Stomach smooth muscle (tissue), 2 donors: ENCODE results near the gene UROS.

Experiments
- H3K27ac ChIP-seq: one replicate; pipeline ENCODE4 v1.7.0; 2013; ENCODE audit warnings: mild to moderate bottlenecking, low read length, inconsistent platforms
- H3K27me3 ChIP-seq, 2 donors: one replicate each; pipeline ENCODE4 v1.7.0; 2013; ENCODE audit warnings: low read length in 2 of 2; ENCODE audit not compliant: insufficient read depth in 2 of 2, control insufficient read depth in 1 of 2
- H3K36me3 ChIP-seq, 2 donors: one replicate each; pipeline ENCODE4 v1.7.0; 2013; ENCODE audit warnings: low read length in 2 of 2; ENCODE audit not compliant: control insufficient read depth in 2 of 2, insufficient read depth in 2 of 2
- H3K4me1 ChIP-seq: one replicate; pipeline ENCODE4 v1.7.0; 2013; ENCODE audit warnings: low read length; ENCODE audit not compliant: control insufficient read depth, insufficient read depth
- H3K4me3 ChIP-seq, 2 donors: one replicate each; pipeline ENCODE4 v1.7.0; 2013; ENCODE audit warnings: low read length in 2 of 2
- H3K9ac ChIP-seq, 2 donors: one replicate each; pipeline ENCODE4 v1.7.0; 2013; ENCODE audit warnings: low read length in 2 of 2, mild to moderate bottlenecking in 1 of 2
- H3K9me3 ChIP-seq, 2 donors: one replicate each; pipeline ENCODE4 v1.7.0; 2013; ENCODE audit warnings: low read length in 2 of 2; ENCODE audit not compliant: control insufficient read depth in 2 of 2
- donor health status: healthy.
- donor health status: Pancreatic carcinoma.

Gene UROS

DNA sequence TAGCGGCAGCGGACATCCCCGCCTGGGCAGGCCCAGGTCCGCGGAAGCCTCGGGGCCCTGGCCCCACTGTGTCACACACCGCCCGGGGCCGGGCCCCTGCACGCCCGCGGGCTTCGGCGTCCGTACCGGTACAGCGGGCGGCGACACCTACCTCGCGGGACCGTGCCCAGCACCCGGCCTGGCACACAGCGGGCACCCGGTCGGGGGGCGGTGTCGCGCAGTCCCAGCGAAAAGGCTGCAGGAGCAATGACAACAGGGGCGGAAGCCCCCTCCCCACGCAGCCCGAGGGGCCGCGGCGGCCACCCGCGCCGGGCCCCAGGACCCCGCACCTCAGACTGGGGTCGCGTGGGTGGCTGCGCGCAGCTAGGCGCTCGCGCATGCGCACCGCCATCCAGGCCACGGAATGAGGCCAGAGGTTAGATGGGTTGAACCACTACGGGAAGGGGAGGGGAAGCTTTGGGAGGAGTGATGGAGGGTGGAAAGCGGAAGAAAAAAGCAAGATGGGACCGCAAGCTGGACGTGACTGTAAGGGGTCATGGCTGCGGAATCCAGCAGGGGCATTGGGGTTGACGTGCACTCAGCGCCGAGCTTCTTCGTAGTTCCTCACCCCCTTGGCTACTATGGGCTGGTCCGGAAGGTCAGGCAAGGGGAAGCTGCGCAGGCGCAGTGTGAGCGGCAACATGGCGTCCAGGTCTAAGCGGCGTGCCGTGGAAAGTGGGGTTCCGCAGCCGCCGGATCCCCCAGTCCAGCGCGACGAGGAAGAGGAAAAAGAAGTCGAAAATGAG lies at the start of gene UROS, which contains the start of gene BCCIP:
TSS of gene UROS (minus strand) at position 381 of the 785 bp plus-strand sequence. CDS start 6,759 bp downstream, outside the sequence.
TSS of gene BCCIP (plus strand) at position 669 of the 785 bp plus-strand sequence. CDS start at position 681, 12 bp downstream.
- peak within 1 kb of the TSS; percentile 89 for H3K27ac ChIP-seq
- H3K9me3 ChIP-seq: no peaks in the 10 kb centered on the region
- H3K9ac ChIP-seq: peak within 1 kb of the TSS; percentile 89 to 98
- peaks cover 2 to 14% of the 10 kb centered on the region in 2 donors for H3K36me3 ChIP-seq
- H3K27me3 ChIP-seq: no peaks in the 10 kb centered on the region
- peak within 1 kb of the TSS; percentile 88 to 100 for H3K4me3 ChIP-seq
- H3K4me1 ChIP-seq: peaks cover 21% of the 10 kb centered on the region

- H3K4me1 ChIP-seq: no peaks in the 10 kb centered on the region
- H3K9ac ChIP-seq: no peak overlapping the region
- no peak overlapping the region for H3K27ac ChIP-seq
- H3K9me3 ChIP-seq: peaks cover 0 to 6% of the 10 kb centered on the region in 2 donors
- H3K4me3 ChIP-seq: no peak overlapping the region
- H3K36me3 ChIP-seq: peaks cover 7% of the 10 kb centered on the region in 2 donors
- H3K27me3 ChIP-seq: no peaks in the 10 kb centered on the region
Measured at GRCh38 chr10:125871338-125871737, 48.3 kb upstream of the UROS start.

DNA sequence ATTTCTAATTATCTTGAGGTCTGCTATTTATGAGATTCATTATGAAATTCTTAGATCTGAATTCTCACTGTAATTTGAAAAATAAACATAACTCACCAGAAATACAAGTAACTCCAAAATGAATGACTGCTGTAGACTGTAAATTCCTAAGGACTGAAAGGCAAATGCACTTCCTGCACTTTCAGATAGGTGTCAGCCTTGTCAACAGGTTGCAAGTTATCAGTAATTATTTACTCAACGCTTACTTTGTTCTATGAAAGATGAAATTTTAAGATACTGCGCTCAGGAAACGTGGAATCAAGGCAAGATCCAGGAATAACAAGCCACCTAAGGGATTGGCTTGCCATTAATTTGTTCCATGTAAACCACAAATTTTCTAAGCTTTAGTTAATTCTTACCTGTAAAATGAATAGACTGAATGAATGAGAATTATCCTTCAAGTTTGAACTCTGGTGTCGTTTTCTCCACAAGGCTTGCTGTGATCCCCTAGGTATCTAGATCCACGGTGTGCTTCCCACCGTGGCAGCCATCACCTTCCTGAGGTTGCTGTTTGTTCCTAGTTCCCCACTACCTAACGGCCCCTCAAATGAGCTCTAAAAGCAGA lies 45.4 kb upstream of the UROS start:
- Histone ChIP-seq H3K36me3 (peaks cover 13 to 16% of the 10 kb centered on the region in 2 donors), H3K9me3 (no peaks in the 10 kb centered on the region), H3K9ac (no peak overlapping the region), H3K27me3 (no peaks in the 10 kb centered on the region), H3K4me1 (no peaks in the 10 kb centered on the region), H3K4me3 (no peak overlapping the region), H3K27ac (no peak overlapping the region)

DNA sequence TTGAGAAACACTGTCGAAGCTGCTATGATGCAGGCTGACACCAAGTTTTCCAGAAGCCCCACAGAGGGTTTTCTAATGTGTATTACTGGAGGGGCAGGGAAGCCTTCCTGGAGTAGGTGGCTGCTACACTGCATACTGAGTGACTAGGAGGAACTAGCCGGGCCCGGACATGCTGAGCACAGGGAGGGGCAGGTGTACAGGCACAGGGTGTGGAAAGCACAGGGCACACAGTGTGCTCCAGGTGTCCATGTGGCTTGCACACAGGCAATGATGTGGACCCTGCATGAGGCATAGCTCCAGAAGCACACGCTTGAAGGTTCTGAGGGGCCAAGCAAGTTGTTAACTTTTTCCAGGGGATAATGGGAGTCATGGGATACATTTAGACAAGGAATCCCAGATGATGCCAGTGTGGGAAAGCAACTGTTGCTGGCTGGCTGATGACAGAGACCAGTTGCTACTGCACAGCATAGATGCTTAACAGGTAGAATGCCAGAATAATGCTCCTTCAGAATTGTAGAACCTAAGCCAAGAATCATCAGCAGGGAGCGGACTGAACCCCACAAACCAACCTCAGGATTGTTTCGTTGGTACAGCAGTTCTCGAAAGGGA lies 43.5 kb upstream of the UROS start:
- Histone ChIP-seq H3K36me3 (peaks cover 13 to 16% of the 10 kb centered on the region in 2 donors), H3K27me3 (no peaks in the 10 kb centered on the region), H3K4me1 (no peaks in the 10 kb centered on the region), H3K4me3 (no peak overlapping the region), H3K27ac (no peak overlapping the region), H3K9me3 (no peaks in the 10 kb centered on the region), H3K9ac (no peak overlapping the region)

GRCh38 chr10:125865120-125865519 lies 42.1 kb upstream of the UROS start:
- Histone ChIP-seq H3K36me3 (peaks cover 13 to 16% of the 10 kb centered on the region in 2 donors), H3K4me3 (no peak overlapping the region), H3K27me3 (no peaks in the 10 kb centered on the region), H3K9me3 (no peaks in the 10 kb centered on the region), H3K4me1 (no peaks in the 10 kb centered on the region), H3K27ac (no peak overlapping the region), H3K9ac (no peak overlapping the region)

DNA sequence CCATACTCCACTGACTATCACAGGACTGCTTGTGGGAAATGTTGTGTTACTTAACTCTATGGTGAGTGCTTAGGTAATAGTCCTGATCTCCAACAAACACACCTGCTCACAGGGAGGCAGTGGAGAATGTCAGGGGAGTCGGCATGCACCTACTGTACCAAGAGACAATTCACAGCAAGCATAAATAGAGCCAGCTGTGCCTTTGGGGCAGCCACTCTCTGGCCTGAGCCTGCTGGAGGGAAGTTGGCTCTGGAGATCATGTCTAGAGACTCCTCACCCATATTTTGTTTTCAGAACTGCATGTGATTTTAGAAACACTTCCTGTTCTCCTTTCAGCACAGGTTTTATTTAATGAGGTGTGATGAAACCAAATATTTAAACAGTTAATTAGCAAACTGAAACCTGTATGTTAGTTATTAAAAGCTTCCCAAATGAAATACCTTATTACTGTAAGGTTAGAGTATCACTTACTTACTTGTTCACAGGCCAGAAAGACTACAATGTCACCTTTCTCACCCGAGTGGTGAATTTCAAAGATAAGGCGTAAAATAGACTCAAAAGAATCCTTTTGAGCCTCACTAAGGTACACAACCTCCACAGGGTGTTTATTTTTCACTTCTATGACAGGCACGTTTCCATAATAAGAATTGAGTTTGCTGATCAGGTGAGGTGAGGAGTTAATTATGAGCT lies 36.2 kb upstream of the UROS start:
- Histone ChIP-seq H3K36me3 (peaks cover 11 to 15% of the 10 kb centered on the region in 2 donors), H3K27ac (no peak overlapping the region), H3K27me3 (no peaks in the 10 kb centered on the region), H3K9me3 (no peaks in the 10 kb centered on the region), H3K9ac (no peak overlapping the region), H3K4me1 (no peaks in the 10 kb centered on the region), H3K4me3 (no peak overlapping the region)

DNA sequence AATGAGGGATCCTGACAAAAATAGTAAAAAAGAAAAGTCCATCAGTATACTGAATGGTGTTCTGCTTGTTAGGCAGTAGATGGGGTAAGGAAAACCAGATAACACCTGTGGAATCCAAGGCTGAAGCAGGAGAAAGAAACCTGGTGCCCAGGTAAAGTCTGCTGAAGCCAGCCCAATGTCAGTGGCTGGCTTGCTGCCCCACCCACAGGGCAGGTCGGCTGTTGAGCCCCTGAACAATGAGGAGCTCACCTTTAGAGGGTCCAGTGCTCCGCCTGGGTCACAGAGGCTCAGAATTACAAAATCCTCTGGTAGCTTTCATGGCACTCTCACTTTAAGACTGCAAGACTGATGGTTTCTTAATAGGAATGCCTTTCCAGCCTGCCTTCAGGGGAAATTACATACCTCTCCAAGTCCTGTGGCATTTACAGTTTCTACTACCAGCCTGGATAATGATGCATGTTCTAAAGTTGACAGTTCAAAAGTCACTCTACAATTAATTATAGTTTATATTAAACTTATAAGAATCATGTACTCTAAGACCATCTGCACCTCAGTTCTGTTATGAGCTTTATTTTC lies 34.2 kb upstream of the UROS start:
- Histone ChIP-seq H3K27ac (no peak overlapping the region), H3K9ac (no peak overlapping the region), H3K27me3 (no peaks in the 10 kb centered on the region), H3K4me1 (no peaks in the 10 kb centered on the region), H3K4me3 (no peak overlapping the region), H3K36me3 (peaks cover 15 to 17% of the 10 kb centered on the region in 2 donors), H3K9me3 (no peaks in the 10 kb centered on the region)

- H3K36me3 ChIP-seq: peaks cover 12 to 32% of the 10 kb centered on the region in 2 donors
- no peak overlapping the region for H3K27ac ChIP-seq
- no peak overlapping the region for H3K9ac ChIP-seq
- no peaks in the 10 kb centered on the region for H3K27me3 ChIP-seq
- H3K4me1 ChIP-seq: no peaks in the 10 kb centered on the region
- no peak overlapping the region for H3K4me3 ChIP-seq
- no peaks in the 10 kb centered on the region for H3K9me3 ChIP-seq
Measured at GRCh38 chr10:125852487-125852886, 29.4 kb upstream of the UROS start.

DNA sequence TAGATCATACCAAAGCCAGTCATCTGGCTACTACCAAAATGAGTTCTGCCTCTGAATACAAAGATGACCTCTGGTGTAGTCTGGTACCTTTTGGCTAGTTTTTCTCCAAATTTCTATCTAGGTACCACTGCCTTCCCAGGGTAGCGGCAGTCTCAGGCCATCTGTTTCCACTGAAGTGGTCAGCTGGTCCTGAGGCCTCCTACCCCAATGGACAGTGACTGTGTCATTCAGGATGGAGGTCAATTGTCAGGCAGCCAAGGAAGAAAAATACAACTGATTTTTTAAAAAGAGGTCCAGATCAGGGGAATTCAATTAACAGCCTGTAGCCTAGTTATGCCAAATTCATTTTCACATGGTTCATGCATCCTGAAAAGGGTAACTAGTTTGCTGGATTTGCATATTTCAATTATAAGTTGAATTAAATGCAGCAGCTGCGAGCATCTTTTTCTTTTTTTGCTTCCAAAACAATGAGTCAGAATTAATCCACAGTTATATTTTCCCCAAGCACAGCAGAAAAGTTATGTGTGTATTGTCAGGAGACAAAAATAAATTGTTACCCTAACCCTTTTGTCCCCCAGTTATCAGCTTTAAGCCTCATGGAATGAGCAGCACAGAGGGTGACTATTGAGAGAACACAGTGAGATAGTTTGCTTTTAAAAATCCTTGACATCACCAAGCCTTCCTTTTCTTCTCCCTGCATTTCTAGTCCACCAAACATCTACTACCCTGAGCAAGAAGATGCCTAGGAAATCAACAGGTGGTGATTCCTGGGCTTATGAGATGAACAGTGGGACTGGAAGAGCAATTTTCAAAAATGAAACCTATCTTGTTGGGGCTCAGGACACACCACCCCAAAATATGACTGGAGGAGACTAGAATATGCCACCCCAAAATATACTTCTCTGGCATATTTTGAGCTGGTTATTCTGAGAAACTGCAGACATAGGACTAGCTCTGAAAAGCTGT lies 28.0 kb upstream of the UROS start:
- H3K4me1 ChIP-seq: no peaks in the 10 kb centered on the region
- no peaks in the 10 kb centered on the region for H3K27me3 ChIP-seq
- H3K4me3 ChIP-seq: no peak overlapping the region
- H3K36me3 ChIP-seq: peaks cover 12 to 32% of the 10 kb centered on the region in 2 donors
- no peak overlapping the region for H3K9ac ChIP-seq
- no peak overlapping the region for H3K27ac ChIP-seq
- H3K9me3 ChIP-seq: no peaks in the 10 kb centered on the region
